GM12865 (cell line): ENCODE data around the gene LGR4.

Experiments used
- DNase-seq: peaks from one replicate; pipeline ENCODE4 v3.0.0; 2010; ENCODE audit warnings: low read depth
- H3K4me3 ChIP-seq: 2 replicates; pipeline ENCODE4 v1.5.1; 2011; ENCODE audit warnings: mild to moderate bottlenecking, low read depth, low read length, control low read depth
- TF ChIP-seq, protein P1 (sequence below): IDR thresholded peaks from 2 replicates; pipeline ENCODE4 v1.5.1; 2011; ENCODE audit warnings: low read length, control low read depth, low read depth, inconsistent platforms; ENCODE audit not compliant: insufficient read depth; ENCODE audit errors: missing control alignments

LGR4 gene

DNA sequence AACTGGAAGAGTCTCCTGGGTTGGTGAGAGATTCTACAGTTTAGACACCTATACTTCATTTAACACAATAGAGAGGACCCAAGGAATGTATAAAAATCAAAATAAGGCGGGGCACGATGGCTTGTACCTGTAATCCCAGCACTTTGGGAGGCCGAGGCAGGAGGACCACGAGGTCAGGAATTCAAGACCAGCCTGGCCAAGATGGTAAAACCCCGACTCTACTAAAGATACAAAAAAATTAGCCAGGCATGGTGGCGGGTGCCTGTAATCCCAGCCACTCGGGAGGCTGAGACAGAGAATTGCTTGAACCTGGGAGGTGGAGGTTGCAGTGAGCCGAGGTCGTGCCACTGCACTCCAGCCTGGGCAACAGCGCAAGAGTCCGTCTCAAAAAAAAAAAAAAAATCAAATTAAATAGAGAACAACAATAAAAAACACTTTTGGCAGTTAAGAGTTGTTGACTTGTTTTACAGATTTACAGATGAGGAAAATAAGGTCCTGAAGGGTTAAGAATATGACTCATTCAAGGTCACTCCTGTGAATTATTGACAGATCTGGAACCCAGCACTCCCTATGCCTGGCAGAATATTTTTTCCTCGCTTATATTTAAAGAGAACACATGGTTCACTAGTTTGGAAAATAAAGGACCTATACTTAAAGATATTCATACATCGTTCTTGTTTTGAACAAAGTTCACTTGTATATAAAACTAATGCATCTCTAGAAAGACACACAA is 5.2 kb downstream of the LGR4 start:
- TF ChIP-seq, protein P1, sequence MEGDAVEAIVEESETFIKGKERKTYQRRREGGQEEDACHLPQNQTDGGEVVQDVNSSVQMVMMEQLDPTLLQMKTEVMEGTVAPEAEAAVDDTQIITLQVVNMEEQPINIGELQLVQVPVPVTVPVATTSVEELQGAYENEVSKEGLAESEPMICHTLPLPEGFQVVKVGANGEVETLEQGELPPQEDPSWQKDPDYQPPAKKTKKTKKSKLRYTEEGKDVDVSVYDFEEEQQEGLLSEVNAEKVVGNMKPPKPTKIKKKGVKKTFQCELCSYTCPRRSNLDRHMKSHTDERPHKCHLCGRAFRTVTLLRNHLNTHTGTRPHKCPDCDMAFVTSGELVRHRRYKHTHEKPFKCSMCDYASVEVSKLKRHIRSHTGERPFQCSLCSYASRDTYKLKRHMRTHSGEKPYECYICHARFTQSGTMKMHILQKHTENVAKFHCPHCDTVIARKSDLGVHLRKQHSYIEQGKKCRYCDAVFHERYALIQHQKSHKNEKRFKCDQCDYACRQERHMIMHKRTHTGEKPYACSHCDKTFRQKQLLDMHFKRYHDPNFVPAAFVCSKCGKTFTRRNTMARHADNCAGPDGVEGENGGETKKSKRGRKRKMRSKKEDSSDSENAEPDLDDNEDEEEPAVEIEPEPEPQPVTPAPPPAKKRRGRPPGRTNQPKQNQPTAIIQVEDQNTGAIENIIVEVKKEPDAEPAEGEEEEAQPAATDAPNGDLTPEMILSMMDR: no peak
- no peak overlapping the region for H3K4me3 ChIP-seq
- no peak for DNase-seq

DNA sequence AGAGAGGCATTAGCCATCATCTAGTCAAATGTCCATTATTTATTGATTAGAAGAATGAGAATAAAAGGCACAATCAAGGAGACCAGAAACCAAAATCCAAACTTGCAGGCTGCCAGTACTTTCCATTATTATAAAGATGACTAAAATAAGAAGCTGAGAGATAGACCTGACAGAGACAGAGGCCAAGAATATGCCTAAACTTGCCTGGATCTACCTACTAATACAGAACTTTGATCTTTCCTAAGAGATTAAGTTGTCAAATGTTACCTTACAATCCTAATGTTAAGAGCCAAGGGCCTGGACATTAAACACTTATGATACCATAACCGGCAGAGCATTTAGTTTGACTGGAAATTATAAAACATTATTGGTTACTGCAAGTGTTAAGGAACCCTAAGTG is 6.2 kb downstream of the LGR4 start:
- DNase-seq: no peak
- no peak overlapping the region for H3K4me3 ChIP-seq
- TF ChIP-seq, protein P1: no peak

DNA sequence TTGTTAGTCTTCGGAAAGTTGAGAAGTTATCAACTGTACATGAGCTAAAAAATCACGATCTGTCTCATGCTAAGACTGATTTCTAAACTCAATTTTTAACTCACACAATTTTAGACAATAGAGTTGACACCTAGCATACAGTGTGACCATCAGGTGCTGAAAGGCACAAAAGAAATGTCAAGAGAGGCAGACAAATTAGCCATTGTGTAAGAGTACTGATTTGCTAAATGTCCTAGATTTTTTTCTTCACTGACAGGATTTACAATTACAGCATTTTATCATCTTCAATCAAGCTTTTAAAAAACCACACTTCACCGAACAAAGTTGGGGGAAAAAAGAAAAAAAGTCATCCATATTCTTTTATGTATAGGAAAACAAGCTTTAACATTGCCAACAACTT is 7.0 kb downstream of the LGR4 start:
- H3K4me3 ChIP-seq: no peak overlapping the region
- no peak for DNase-seq
- TF ChIP-seq, protein P1: no peak

DNA sequence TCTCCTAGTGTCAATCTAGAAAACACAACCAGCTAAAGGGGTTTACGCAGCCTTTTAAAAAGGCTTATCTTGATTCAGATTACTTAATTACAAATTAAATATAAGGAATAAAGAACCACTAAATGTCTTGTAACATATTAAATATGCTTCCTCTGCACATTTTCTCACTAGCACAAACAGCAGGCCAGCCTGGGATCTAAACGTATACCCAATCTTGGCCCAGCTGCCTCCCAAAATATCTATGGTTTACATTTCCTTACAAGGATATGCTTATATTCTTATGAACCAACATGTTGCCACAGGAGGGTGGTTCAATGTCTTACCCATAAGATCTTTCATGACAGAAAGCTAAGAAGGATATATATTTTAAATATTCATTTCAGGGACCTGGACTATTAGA is 7.7 kb downstream of the LGR4 start:
- no peak overlapping the region for H3K4me3 ChIP-seq
- no peak for DNase-seq

DNA sequence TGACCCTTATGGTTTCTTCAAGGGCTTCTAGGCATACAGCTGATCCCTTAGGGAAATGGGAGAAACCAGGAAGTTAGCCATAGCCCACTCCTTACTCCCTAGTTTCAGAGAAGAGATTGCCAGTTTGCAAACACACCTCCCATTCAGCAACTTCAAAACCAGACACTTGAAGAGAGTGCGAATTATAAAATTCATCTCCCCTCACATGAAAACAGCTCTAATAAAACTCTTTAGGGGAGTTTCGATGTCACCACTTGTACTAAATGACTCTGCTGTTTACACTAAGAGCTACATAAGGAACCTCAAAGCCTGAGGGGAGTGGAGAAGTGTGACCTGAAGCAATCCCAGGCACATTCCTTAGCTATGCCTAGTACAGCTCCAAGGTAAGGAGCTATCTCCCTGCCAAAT is 8.3 kb downstream of the LGR4 start:
- DNase-seq: no peak

More for the DNA sequence above, 7.7 kb downstream of the LGR4 start:
- TF ChIP-seq, protein P1: no peak

DNA sequence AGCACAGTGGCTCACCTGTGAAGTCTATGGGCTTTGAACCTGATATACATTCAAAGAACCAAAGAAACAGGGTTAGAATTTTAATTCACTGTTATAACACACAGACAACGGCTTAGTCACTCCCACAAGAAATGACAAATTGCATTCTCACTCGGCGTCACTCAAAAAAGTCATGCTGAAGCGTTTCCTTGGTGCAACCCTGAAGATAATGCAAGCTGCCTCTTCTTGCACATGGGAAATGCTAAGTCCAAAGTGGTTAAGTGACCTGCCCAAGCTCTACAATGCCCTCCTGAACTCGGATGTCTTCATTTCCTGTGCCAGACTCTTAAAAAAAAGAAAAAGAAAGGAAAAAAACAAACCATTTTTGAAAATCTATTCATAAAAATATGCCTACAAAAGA is 10.0 kb downstream of the LGR4 start:
- TF ChIP-seq, protein P1: no peak
- DNase-seq: no peak
- H3K4me3 ChIP-seq: no peak overlapping the region

More for the DNA sequence above, 8.3 kb downstream of the LGR4 start:
- TF ChIP-seq, protein P1: no peak
- no peak overlapping the region for H3K4me3 ChIP-seq
